DMS53 treated with DMSO at 0.1 percent for 48 hours (cell line): ENCODE data around the gene FXYD1.

Experiments
- DNase-seq: peaks from one replicate; lab custom pipeline; 2025; ENCODE audit not compliant: unreplicated experiment; lab: John Stamatoyannopoulos, UW

The FXYD1 gene

DNA sequence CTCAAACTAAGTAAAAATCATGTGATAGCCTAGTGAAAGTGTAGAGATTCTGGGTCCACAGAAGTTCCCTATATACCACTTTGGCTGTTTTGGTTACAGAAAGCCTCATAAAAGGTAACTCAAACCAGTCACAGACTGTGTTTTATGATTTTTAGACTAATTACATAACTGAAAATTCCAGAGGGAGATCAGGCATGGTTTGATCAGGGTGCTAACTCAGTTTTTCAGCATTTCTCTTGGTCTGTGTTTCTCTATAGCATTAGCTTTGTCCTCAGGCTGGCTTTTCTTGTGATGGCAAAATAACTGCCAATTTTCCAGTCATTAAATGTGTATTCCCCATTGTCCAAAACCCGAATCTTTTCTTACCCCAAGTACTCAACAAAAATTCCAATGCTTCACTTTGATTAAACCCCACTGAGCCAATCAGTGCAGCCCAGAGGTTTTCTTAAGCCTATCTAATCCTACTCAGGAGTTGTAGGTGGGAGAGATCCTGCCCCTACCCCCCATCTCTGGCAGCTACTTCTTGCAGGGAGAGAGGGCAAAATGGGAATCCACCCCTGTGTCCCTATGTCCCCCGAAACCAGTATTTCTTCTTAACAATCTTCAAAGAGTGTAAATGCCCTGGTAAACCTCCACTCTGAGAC, 31.6 kb upstream of the FXYD1 start:
- DNase-seq = no peak

DNA sequence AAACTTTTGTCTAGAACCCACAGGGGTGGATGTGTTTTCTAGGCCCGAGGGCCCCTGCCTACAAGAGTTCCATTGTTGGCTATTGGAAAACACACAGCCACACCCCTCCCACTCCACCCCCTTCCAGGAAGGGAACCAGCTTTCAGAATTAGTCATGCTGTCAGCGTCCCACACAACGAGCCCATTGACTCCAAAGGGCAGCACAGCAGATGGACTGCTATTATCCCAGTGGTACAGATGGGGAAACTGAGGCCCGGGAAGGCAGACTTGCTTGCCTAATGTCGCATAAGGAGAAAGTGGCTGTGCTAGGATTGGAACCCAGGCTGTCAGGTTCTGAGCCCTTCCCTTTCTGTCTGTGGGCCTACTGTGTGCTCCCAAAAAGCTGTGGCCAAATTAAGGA, 31.1 kb upstream of the FXYD1 start:
- DNase-seq = no peak

DNA sequence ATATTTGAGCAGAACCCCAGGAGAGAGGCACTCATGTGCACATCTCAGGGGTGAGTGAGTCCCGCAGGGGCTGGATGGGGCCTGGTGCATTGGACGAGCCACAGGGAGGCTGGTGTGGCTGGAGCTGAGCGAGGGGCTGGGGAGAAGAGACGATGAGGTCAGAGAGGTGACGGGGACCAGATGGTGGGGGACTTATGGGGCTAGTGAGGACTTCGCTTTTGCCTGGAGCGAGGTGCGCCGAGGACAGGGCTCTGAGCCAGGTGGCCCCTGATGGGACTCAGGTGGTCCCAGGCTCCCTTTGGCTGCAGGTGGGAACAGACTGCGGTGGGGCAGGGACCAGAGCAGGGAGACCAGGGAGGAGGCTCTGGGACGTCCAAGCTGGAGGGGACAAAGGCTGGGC, 29.9 kb upstream of the FXYD1 start:
- DNase-seq = no peak

DNA sequence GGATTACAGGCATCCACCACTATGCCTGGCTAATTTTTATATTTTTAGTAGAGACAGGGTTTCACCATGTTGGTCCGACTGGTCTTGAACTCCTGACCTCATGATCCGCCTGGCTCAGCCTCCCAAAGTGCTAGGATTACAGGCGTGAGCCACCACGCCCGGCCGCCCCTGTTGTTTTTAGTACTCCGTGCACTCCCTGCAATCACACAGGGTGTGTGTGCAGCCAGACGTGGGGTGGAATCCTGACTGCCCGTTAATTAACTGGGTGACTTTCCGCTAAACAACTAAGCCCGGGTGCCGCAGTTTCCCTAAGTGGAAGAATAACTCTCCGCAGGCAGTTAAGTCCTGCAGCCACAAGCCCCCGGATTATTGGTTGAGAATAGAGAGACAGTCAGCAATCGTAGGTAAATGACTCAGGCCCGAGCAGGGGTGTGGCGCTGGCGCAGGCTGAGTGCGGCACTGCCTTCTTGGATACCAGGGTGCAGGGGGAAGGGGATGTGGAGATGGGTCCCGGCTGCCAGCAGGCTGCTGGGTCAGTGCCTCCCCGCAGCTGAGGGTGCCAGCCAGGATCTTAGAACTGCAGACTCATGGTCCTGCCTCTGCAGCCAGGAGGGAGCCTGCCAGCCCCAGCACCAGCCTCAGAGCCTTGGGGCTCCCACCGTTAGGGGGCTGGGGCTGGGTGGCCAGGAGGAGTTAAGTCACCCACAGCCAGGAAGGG, 29.1 kb upstream of the FXYD1 start:
- DNase-seq = no peak

DNA sequence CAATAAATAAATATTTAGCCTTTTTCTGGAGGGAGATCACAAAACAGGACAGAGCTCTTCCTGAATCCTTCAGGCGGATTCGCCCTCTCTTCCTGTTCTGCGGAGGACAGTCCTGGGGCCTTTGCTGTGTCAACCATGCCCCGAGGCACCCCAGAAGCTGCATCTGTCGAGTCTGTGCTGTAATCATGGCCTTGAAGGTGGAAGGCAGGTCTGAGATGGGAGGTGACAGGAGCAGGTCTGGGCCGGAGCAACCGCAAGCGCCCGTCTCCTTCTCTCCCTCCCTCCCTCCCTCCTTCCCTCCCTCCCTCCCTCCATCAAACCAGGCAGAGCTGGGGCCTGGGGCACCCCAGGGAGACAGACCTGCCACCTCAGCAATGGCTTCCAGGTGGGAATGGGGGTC, 27.6 kb upstream of the FXYD1 start:
- no peak for DNase-seq

DNA sequence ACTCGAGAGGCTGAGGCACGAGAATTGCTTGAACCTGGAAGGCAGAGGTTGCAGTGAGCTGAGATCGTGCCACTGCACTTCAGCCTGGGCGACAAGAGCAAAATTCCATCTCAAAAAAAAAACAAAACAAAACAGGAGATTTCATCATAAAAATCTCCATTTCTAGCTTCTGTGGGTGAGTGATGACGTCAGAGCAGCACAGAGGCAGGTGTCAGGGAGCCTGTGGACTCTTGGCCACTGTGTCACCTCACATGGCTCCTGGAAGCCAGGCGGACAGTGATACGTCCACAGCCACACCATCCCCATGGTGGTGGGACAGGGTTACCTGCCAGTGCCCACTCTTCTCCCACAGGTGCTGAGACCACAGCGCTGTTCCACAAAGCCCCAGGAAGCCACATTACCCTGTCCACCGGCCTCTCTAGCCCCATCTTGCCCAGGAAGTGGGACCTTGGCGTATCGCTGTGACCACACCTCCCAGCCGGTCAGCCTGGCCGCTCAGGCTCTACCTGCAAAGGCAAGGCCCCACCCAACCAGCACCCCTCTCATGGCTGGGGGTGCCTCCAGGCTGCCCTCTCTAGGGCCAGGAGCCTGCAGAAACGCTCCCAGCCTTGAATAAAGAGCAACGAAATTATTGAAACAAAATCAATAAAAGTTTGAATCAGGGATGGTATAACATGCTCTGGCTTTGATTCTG, 25.5 kb upstream of the FXYD1 start:
- no peak for DNase-seq

DNA sequence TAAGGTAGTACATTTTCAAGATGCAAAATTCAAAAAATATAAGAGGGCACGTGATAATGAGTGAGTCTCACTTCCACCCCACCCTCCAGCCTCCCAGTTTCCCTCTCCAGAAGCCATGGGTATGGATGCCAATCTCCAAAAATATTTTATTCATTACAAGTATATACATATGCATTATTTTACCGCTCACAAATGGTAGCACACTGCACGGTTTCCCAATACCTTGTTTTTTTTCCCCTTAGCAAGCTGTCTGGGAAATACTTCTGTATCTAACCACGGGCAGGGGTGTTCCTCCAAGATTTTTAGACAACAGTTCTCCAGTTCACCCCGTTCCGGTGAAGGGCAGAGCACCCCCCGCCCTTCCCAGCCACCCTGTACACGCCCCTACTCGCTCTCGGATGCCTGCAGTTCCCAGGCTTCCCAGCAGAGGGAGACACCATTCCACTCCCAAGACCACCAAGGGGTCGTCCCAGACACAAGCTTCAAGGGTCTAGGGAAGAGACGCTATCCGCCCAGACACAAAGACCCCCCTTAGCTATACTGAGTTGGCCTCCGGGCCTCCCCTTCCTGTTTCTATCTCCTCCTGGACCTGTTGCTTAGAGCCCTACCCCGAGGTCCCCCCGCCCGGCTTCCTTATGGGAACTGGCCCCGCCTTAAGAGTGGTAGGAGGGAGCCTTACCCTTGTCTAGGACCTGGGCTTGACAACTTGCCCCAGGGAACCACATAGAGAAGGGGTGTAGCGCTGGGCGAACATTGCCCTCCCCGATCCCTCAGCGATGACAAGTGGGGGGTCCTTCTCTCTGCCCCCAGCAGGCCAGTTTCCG, 24.1 kb upstream of the FXYD1 start:
- peak; percentile 25 for DNase-seq

DNA sequence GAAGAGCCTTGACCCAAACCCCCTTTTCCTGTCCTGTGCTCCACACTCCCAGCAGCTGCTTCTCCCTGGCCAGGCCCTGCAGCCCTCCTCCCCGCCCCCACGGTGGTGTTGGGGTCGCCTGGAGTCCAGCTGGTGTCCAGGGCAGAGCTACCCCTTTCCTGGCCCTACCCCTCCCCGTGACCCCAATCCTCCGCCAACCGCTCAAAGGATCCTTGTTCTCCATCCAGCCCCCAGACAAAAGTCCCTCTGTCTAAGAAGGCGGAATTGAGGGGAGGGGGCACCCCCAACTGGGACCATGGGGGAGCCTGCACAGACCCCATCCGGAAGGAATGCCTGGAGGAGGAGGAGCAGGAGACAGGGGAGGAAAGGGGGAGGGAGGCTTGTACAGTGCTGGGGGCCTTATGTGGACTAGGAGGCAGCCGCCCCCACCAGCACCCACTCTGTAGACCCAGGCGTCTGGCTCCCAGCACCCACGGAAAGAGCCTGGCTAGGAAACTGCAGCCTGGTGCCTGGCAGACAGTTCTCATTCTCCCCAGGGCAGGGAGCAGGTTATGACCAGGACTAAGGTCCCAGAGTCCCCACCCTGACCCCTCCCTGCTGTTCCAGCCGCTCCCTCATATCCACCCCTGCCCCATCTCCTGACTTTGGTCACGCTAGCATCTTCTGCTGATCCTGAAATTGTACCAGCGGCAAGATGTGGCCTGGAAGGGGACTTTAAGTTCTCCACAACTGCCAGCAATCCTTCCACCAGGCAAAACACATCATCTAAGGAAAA, 23.3 kb upstream of the FXYD1 start, which contains the start of gene FXYD3:
TSS of gene FXYD3 (plus strand) at position 647 of the 775 bp plus-strand sequence. CDS start 3,554 bp downstream, outside the sequence.
- no peak for DNase-seq

DNA sequence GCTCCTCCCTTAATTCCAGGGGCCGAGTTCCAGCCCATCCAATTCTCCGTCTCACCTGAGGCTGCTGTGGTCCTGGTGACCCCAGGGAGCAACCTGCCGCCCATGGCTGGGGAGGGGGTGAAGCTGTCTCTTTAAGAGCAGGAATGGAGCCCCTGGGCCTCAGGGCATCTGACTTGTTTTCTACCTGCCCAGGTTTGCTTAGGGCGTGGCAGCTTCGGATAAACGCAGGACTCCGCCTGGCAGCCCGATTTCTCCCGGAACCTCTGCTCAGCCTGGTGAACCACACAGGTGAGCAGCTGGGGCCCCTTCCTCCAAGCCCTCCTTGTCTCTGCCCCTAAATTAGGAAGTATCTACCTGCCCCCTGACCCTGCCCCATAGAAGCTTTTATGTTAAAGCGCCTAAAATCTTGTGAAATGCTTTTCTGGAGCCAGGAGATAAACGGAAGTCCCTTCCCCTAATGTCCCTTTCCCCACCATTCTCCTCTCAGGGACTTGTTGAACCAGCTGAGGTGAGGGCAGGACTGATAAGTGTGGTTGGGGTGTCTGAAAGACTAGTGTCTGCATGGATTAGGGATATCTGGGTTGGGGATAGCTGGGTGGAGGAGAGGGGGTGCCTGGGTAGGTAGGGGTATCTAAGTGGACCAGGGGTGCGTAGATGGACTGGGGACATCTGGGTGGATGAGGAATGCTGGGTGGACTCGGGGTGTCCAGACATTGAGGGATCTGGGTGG, 22.4 kb upstream of the FXYD1 start:
- no peak for DNase-seq

DNA sequence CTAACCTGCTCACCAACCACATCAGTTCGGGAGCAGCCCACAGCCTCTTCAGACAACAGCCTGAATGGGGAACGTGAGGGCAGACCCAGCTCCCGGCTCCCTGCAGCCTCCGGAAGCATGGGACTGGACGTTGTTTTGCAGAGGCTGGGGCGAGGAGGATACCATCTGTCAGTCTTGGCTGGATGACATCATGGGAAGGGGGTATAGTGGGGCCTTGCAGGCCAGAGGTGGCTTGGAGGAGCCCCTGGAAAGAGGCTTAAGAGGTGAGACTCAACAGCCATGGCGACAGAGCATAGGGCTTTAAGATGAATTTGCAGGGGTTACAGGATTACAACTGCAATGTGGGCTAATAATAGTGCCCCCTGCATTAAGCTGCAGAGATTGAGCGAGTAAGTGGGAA, 21.5 kb upstream of the FXYD1 start:
- DNase-seq = no peak

DNA sequence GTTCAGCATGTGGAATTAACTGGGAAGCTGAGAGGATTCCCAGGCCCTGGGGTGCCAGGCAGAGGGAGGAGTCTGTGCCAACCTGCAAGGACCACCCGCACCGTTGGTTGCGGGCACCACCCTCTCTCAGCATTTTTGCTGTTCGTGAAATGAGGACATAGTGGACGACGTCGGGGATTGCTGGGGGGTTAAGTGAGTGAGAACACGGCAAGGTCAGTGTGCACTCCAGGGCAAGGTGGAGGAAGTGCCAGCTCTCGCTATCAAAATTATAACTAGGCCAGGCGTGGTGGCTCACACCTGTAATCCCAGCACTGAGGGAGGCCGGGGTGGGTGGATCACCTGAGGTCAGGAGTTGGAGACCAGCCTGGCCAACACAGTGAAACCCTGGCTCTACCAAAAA, 20.8 kb upstream of the FXYD1 start:
- no peak for DNase-seq

DNA sequence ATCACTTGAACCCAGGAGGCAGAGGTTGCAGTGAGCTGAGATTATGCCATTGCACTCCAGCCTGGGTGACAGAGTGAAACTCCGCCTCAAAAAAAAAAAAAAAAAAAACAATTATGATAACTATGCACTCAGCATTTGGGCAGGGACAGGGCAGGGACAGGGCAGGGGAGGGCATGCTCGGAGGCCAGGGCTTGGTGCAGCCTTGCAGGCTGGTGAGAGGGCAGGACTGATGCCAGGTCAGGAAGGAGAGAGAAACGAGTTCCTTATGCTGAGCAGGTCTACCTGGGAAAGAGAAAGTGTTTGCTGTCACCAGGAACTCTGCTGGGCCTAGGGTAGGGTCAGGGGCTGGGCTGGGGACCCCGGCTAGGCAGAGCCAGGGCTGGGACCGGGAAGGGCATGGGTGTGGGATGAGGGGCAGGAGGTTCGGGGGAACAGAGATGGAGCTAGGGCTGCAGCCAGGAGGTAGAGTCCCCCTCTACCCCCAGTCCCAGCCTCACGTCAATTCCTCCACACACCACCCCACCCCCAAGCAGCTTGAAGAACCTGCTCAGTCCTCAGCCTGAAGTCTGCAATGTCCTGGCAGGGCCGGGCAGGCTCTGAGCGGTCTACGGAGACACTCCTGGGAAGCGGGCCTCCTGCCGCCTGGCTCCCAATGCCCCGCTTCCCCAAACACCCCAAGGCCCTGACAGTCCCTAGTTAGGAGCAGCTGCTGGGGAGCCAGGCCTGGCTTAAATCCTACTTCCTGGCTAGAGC, 20.2 kb upstream of the FXYD1 start:
- no peak for DNase-seq

DNA sequence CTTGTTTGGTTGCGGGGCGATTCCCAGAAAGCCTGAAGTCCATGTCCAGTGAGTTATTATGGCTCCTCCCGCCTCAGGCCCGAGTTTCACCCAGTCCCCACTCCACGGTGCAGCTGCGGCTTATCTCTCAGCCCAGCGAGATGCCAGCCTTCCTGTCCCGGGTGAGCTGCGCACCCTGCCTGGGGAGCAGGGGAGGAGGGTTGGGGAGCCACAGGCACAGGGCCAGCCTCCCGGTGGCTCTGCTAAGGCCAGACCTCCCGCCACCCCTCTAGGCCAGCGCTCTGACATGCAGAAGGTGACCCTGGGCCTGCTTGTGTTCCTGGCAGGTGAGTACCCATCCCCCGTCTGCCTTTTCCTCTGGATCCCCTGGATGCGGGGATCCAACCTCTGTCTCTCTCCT, 19.5 kb upstream of the FXYD1 start:
- no peak for DNase-seq

DNA sequence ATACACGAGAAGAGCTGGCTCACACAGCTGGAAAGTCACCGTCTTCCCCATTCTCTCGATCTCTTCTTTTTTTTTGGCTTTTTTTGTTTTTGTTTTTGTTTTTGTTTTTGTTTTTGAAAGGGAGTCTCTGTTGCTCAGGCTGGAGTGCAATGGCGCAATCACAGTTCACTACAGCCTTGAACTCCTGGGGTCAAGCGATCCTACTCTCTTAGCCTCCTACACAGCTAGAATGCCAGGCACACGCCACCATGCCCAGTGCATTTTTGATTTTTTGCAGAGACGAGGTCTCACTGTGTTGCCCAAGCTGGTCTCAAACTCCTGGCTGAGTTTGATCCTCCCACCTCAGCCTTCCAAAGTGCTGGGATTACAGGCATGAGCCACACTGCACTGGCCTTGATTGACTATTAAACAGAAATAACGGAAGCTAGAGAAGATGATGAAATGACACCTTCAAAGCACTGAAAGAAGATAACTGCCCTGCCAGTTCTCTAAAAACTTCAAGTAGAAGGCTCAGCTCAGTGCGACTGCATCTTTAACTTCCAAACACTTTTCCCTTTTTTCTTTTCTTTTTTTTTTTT, 19.0 kb upstream of the FXYD1 start:
- DNase-seq = no peak

DNA sequence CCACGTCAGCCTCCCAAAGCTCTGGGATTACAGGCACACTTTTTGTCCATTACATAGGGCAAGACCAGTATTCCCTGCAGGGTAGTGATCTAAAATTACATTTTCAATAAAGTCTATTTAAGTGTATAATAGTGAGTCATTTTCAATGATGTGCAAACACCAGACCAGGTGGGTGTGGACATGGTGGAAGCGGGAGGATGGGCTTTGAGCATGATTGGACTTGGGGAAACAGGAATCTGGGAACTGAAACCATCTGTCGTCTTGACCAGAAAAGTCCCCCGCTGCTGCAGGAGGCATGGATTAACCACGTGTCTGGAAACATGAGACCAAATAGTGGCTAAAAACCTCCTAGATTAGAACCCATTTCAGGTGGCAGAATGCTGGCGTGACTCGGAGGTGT, 18.1 kb upstream of the FXYD1 start:
- peak; percentile 74 for DNase-seq

DNA sequence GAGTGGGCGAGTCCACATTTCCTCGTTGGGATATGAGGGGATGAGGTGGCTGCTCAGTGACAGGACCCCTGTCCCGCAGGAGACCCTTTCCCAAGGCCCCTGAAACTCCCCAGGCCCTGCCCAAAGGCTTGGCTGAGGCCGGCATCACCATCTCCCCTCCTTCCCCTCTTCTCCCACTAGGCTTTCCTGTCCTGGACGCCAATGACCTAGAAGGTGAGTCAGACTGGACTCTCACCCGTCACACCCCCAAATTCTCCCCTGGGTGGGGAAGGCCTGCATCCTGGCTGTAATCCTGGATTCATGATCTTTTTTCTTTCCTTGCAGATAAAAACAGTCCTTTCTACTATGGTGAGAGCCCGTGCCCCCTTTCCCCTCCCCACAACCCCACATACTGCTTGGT, 17.7 kb upstream of the FXYD1 start:
- no peak for DNase-seq

DNA sequence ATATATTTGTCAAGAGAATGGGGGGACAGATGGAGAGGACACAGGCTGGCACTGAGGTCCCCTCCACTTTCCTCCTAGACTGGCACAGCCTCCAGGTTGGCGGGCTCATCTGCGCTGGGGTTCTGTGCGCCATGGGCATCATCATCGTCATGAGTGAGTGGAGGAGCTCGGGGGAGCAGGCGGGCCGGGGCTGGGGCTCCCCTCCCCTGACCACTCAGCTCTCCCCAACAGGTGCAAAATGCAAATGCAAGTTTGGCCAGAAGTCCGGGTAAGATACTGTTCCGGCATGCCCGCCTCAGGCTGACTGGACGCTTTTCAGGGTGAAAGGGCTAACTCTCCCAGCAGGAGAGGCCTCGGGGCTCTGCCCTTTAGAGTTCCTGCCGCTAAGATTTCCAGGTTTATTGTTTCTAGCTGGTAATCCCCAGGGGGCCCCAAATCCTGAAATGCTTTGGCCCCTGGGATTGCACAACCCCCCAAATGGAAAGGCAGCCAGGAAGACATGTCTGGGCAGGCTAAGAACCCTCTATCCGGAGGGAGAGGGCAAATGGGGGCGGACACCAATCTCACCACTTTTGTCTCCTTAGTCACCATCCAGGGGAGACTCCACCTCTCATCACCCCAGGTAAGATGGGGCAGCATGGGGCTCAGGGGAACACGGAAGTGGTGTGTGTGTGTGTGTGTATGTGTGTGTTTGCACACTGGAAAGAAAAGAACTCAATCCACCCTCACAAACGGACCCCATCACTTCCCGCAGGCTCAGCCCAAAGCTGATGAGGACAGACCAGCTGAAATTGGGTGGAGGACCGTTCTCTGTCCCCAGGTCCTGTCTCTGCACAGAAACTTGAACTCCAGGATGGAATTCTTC, 15.7 kb upstream of the FXYD1 start:
- no peak for DNase-seq

DNA sequence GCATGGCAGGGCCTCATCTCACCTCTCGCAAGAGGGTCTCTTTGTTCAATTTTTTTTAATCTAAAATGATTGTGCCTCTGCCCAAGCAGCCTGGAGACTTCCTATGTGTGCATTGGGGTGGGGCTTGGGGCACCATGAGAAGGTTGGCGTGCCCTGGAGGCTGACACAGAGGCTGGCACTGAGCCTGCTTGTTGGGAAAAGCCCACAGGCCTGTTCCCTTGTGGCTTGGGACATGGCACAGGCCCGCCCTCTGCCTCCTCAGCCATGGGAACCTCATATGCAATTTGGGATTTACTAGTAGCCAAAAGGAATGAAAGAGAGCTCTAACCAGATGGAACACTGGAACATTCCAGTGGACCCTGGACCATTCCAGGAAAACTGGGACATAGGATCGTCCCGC, 15.1 kb upstream of the FXYD1 start:
- DNase-seq = no peak
